HepG2 (cell line): Measurements from ENCODE around the gene GLB1L. TPM values are rescaled to one million over a fixed set of nuclear protein-coding genes. Genes with fewer than 3 reads are reported as not detected.

Experiments used
- CBX5 ChIP-seq: sonication (generic); formaldehyde crosslinking; IDR thresholded peaks from 2 replicates; pipeline ENCODE4 v1.4.0; 2020; ENCODE audit warnings: missing genetic modification reagents, borderline replicate concordance
- DMAP1 ChIP-seq: IDR thresholded peaks from 2 replicates; pipeline ENCODE4 v1.6.1; 2016
- FOSL2 ChIP-seq: sonication (generic); formaldehyde crosslinking; IDR thresholded peaks from 2 replicates; pipeline ENCODE4 v1.4.0; 2020; ENCODE audit warnings: missing genetic modification reagents
- FOXC1 ChIP-seq: sonication (generic); formaldehyde crosslinking; IDR thresholded peaks from 2 replicates; pipeline ENCODE4 v1.8.0; 2022; ENCODE audit warnings: mild to moderate bottlenecking, missing genetic modification reagents, borderline replicate concordance
- HNF1B ChIP-seq: sonication (generic); formaldehyde crosslinking; IDR thresholded peaks from 2 replicates; pipeline ENCODE4 v1.5.1; 2020; ENCODE audit warnings: mild to moderate bottlenecking, moderate library complexity, missing genetic modification reagents
- HOXA7 ChIP-seq: sonication (generic); formaldehyde crosslinking; IDR thresholded peaks from 2 replicates; pipeline ENCODE4 v1.8.1; 2022; ENCODE audit warnings: mild to moderate bottlenecking, missing genetic modification reagents, moderate library complexity
- MTA1 ChIP-seq: sonication (generic); formaldehyde crosslinking; IDR thresholded peaks from 2 replicates; pipeline ENCODE4 v1.4.0; 2020; ENCODE audit warnings: missing genetic modification reagents, mild to moderate bottlenecking, borderline replicate concordance
- NBN ChIP-seq: fragments of 450-650 bp; conservative IDR thresholded peaks from 2 replicates; pipeline ENCODE4 v1.6.1; 2017
- NR2F6 ChIP-seq, 2 experiments: IDR thresholded peaks; 2 replicates each; pipeline ENCODE4 v1.6.1; 2016; ENCODE audit warnings: antibody characterized with exemption in 1 of 2, mild to moderate bottlenecking in 1 of 2
- RELA ChIP-seq: sonication (generic); formaldehyde crosslinking; IDR thresholded peaks from 2 replicates; pipeline ENCODE4 v1.4.0; 2020; ENCODE audit warnings: missing genetic modification reagents
- REST ChIP-seq, 2 experiments: IDR thresholded peaks; 2 replicates each; pipeline ENCODE4 v1.6.1; 2011 to 2012; ENCODE audit warnings: low read length in 2 of 2, borderline replicate concordance in 1 of 2, low read depth in 1 of 2, mild to moderate bottlenecking in 1 of 2, moderate library complexity in 1 of 2
- SMAD1 ChIP-seq: sonication (generic); formaldehyde crosslinking; IDR thresholded peaks from 2 replicates; pipeline ENCODE4 v1.4.0; 2020; ENCODE audit warnings: missing genetic modification reagents, low read depth, mild to moderate bottlenecking, borderline replicate concordance
- SMAD9 ChIP-seq: sonication (generic); formaldehyde crosslinking; IDR thresholded peaks from 2 replicates; pipeline ENCODE4 v1.5.1; 2020; ENCODE audit warnings: mild to moderate bottlenecking, missing genetic modification reagents
- SNAPC2 ChIP-seq: sonication (generic); formaldehyde crosslinking; IDR thresholded peaks from 2 replicates; pipeline ENCODE4 v1.8.1; 2022; ENCODE audit warnings: mild to moderate bottlenecking, missing genetic modification reagents
- ZBTB34 ChIP-seq: sonication (generic); formaldehyde crosslinking; IDR thresholded peaks from 2 replicates; pipeline ENCODE4 v1.8.0; 2022; ENCODE audit warnings: mild to moderate bottlenecking, missing genetic modification reagents
- ZBTB7B ChIP-seq: sonication (generic); formaldehyde crosslinking; IDR thresholded peaks from 2 replicates; pipeline ENCODE4 v1.4.0; 2020; ENCODE audit warnings: missing genetic modification reagents
- ZFX ChIP-seq: sonication (generic); formaldehyde crosslinking; IDR thresholded peaks from 2 replicates; pipeline ENCODE4 v1.4.0; 2020; ENCODE audit warnings: mild to moderate bottlenecking, low read depth, missing genetic modification reagents, moderate library complexity
- ZFY ChIP-seq: sonication (generic); formaldehyde crosslinking; IDR thresholded peaks from 2 replicates; pipeline ENCODE4 v1.4.0; 2020; ENCODE audit warnings: missing genetic modification reagents
- ZFYVE20 ChIP-seq: sonication (generic); formaldehyde crosslinking; IDR thresholded peaks from 2 replicates; pipeline ENCODE4 v1.8.0; 2023; ENCODE audit warnings: low read depth, mild to moderate bottlenecking, moderate library complexity, missing genetic modification reagents, borderline replicate concordance
- ZNF446 ChIP-seq: sonication (generic); formaldehyde crosslinking; IDR thresholded peaks from 2 replicates; pipeline ENCODE4 v1.5.0; 2020; ENCODE audit warnings: mild to moderate bottlenecking, missing genetic modification reagents
- ZNF460 ChIP-seq: sonication (generic); formaldehyde crosslinking; IDR thresholded peaks from 2 replicates; pipeline ENCODE4 v1.5.1; 2020; ENCODE audit warnings: missing genetic modification reagents, mild to moderate bottlenecking, borderline replicate concordance
- ZNF777 ChIP-seq: sonication (generic); formaldehyde crosslinking; IDR thresholded peaks from 2 replicates; pipeline ENCODE4 v1.4.0; 2020; ENCODE audit warnings: missing genetic modification reagents
- ZNF788 ChIP-seq: sonication (generic); formaldehyde crosslinking; IDR thresholded peaks from 2 replicates; pipeline ENCODE4 v1.5.0; 2020; ENCODE audit warnings: mild to moderate bottlenecking, missing genetic modification reagents, borderline replicate concordance
- polyA plus RNA-seq, 8 experiments: library from polyadenylated mRNA; depleted of rRNA in 3 of 8; stranded (reverse) in 7 of 8; unstranded in 1 of 8; fragments of >200 nt; fragmentation: Illumina TruSeq in 4 of 8; extraction: Trizol in 4 of 8; gene quantifications; 2 replicates each; pipeline versions ENCODE4 v1.2.1 to v1.2.3, GENCODE V29; 2011 to 2016; ENCODE audit warnings: low read depth in 4 of 8, missing spikeins in 1 of 8, mixed read lengths in 1 of 8; ENCODE audit not compliant: insufficient read depth in 1 of 8
- total RNA-seq, 5 experiments: library from RNA; depleted of rRNA; stranded (reverse); fragments of >200 nt; fragmentation: Illumina TruSeq; extraction: Trizol; gene quantifications; 2 replicates each; pipeline ENCODE4 v1.2.3, GENCODE V29; 2016; ENCODE audit warnings: low read depth in 1 of 5

GLB1L gene
- total and polyA plus RNA-seq, 2 of the 13 experiments (the other 11 are each of a cell fraction or from before 2014, with no cell fraction given): 6.8 to 7.3 TPM

GRCh38 chr2:219253753-219254589 lies 8.7 kb upstream of the GLB1L start, which contains the start of gene TUBA4A (continued):
- peak; percentile 59; the same call in 1 of the 2 replicates for TF ChIP-seq MTA1 (CRISPR knock-in tag)
- peak; percentile 24 for TF ChIP-seq FOSL2 (CRISPR knock-in tag)
- 0 out of 2 replicates have a peak, but pooled peaks have one; percentile 51 for TF ChIP-seq ZBTB34
- TF ChIP-seq ZNF460 (CRISPR knock-in tag): no peak
- peak; percentile 54; the same call in 1 of the 2 replicates for TF ChIP-seq ZNF777 (CRISPR knock-in tag)
- 0 out of 2 replicates have a peak, but pooled peaks have one; percentile 42 for TF ChIP-seq DMAP1
- peak; percentile 60; the same call in 1 of the 2 replicates for TF ChIP-seq ZFX (CRISPR knock-in tag)
- TF ChIP-seq RELA (CRISPR knock-in tag): no peak
- TF ChIP-seq SMAD9 (CRISPR knock-in tag): 0 out of 2 replicates have a peak, but pooled peaks have one; percentile 24
- TF ChIP-seq NR2F6 (IDR thresholded peaks at IDR 0.05): no peak
- TF ChIP-seq NR2F6 (CRISPR knock-in tag; IDR thresholded peaks at IDR 0.05): 0 out of 2 replicates have a peak, but pooled peaks have one; percentile 23
- TF ChIP-seq HNF1B (CRISPR knock-in tag): peak; percentile 86
- no peak for TF ChIP-seq NBN
- TF ChIP-seq ZBTB7B (CRISPR knock-in tag): peak; percentile 60
- 0 out of 2 replicates have a peak, but pooled peaks have one; percentile 2 for TF ChIP-seq SMAD1 (CRISPR knock-in tag)
- TF ChIP-seq ZNF788 (CRISPR knock-in tag): no peak
- TF ChIP-seq FOXC1 (CRISPR knock-in tag): peak; percentile 71
- TF ChIP-seq SNAPC2 (CRISPR knock-in tag): peak; percentile 38; the same call in 1 of the 2 replicates
- TF ChIP-seq CBX5 (CRISPR knock-in tag): 0 out of 2 replicates have a peak, but pooled peaks have one; percentile 17
- no peak for TF ChIP-seq ZNF446
- TF ChIP-seq ZFY (CRISPR knock-in tag): peak; percentile 57
- peak in 1 of 2 experiments; percentile 21; a peak in 1 of 4 replicates for TF ChIP-seq REST (IDR thresholded peaks at IDR 0.05; ENCODE audit: borderline replicate concordance in 1 of 2, low read depth in 1 of 2, low read length in 2 of 2)
- no peak for TF ChIP-seq HOXA7 (CRISPR knock-in tag)
- TF ChIP-seq ZFYVE20 (CRISPR knock-in tag): no peak
